HG02884 (cell line): Measurements from ENCODE around the gene SH2D4B.
A peak's percentile ranks its signal among the peaks of the same experiment; 100 is the strongest.

Source experiments
- ATAC-seq: cut with Tn5 transposase; IDR thresholded peaks from one replicate; pipeline ENCODE4 v1.9.1; 2021; ENCODE audit warnings: mild to moderate bottlenecking, moderate library complexity; ENCODE audit not compliant: unreplicated experiment

Gene SH2D4B

GRCh38 chr10:80674809-80675208 is 137.1 kb downstream of the SH2D4B start:
- ATAC-seq = no peak

GRCh38 chr10:80681142-80681541 is 143.4 kb downstream of the SH2D4B start:
- ATAC-seq = no peak

GRCh38 chr10:80684259-80684658 is 146.6 kb downstream of the SH2D4B start:
- ATAC-seq = peak; percentile 46

GRCh38 chr10:80685355-80685754 is 147.7 kb downstream of the SH2D4B start:
- no peak for ATAC-seq

- peak; percentile 47 for ATAC-seq
These were observed 149.2 kb downstream of the SH2D4B start for GRCh38 chr10:80686734-80687475.

- ATAC-seq = no peak
These were observed 149.7 kb downstream of the SH2D4B start for GRCh38 chr10:80687476-80687789.

GRCh38 chr10:80690434-80690833 is 152.7 kb downstream of the SH2D4B start:
- no peak for ATAC-seq

GRCh38 chr10:80691441-80691840 is 153.7 kb downstream of the SH2D4B start:
- ATAC-seq = no peak

- ATAC-seq = no peak
These were observed 155.9 kb downstream of the SH2D4B start for GRCh38 chr10:80693565-80693964.

- no peak for ATAC-seq
These were observed 157.2 kb downstream of the SH2D4B start for GRCh38 chr10:80694930-80695329.
